8988T (cell line): Measurements from ENCODE around the gene YAE1.

Experiments
- DNase-seq: peaks from one replicate; pipeline ENCODE4 v3.0.0; 2011

YAE1 gene

DNA sequence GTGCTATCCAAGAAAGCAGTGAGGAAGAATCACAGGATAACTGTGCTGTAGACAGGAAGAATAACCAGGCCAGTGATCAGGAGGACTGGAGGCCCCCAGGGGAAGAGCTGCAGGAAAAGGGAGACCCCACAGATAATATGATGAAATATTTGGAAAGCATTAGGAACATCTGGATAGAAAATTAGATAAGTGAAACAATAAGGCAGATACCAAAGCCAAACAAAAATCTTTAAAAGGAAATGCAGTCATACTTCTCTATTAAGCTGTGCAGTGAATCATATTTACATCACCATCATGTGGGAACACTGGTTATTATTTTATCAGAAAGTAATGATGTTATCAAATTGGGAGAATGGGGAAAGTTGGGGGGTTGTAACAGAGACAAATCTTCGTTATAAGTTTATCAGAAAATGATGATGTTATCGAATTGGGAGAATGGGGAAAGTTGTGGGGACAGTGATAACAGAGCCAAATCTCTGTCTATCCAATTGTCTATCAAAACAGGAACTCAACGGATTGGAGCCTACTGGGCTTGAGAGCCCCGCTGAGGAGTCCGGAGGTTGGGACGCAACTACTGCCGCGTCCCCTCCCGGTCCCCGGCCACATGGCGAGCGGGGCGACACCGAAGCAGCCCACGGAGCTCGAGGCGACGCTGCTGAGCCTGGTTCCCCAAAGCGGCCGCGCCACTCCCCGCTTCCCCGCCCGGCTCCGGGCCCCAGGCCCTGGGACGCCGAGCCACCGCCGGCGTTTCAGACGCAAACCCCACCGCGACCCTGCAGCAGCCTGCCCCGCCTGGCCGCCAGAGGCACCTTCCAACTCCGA is 43.1 kb downstream of the YAE1 start:
- DNase-seq = no peak

DNA sequence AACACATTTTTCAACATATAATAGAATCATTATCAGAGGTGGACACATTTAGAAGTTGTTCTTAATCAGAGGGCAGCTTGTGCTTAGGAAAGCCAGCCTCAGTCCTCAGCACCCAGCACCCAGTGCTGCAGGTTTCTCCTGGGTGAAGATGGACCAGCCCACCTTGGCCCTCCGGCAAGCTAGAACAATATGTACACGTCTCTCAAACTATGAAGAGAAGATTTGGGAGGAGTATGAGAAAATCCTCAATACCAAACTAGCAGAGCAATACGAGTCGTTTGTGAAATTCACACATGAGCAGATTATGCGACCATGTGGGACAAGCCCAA is 43.7 kb downstream of the YAE1 start:
- DNase-seq = no peak

DNA sequence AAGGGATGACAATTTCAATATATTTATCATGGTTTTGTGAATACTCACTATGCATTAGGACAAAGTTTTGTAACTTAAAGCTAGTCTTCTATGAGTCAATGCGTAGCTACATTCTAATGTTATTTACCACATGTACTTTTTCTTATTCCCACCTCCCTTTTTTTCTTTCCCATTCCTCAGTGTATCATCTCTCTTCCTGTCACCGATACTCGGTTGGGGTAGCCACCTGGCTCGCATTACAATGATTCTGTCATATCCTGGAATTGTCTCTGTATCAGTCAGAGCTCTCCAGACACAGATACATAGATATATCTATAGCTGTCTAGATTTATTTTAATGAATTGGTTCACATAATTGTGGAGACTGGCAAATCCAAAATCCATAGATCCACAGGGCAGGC is 47.4 kb downstream of the YAE1 start:
- DNase-seq = no peak

DNA sequence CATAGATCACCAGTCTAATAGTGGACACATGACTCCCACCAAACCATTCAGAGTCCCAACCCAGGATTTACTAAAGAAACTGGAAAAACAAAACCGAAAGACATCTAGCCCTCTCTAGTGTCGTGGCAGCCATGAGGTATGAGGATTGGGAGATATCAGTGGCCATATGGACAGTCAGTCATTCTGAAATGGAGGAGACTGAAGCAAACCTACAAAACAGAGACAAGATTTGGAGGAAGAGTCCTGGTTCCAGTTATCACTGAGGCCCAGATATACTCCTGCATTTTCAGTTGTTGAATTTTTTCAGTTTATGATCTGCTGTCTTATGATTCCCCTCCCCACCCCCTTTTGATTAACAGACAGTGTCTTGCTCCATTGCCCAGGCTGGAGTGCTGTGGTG is 48.1 kb downstream of the YAE1 start:
- no peak for DNase-seq

DNA sequence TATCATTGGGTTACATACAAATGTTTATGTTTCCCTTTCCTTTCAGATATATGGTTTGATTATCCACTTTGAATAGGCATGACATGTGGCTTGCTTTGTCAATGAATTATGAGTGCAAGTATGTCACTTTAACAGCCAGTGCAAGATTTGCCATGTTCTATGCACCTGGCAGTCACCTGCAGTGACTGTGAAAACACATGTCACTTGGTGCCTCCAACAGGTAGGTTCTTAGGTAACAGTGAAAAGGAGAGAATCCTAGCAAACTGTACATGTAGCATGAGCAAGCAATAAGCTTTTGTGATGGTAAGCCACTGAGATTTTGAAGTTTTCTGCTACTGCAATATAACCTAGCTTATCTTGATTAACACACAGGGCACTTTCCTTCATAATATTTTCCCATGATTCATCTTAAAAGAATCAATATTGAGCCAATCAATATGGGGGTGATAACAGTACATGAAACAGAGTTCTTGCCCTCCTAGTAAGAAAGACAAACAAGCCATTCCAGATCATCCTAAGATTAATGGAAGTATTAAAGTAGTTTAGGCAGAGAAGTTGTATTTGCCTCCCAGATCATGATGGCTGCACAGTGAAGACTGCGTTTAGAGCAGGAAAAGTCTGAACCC is 49.3 kb downstream of the YAE1 start:
- DNase-seq = no peak

DNA sequence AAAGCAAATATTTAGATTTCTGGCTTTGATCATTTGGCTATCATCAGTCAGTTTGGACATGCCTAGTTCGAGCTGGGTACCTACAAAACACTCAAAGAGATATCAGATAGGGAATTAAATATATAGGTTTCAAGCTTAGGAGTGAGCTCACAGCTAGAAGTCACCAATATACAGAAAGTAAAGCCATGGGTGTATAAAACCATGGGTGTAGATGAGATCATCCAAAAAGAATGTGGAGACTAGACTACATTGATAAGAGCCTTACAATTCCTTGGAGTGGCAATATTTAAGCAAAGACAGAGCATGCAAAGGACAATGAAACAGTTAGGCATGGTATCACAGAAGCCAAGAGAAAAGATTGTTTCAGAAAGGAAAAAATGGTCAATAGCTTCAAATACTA is 49.9 kb downstream of the YAE1 start:
- no peak for DNase-seq

DNA sequence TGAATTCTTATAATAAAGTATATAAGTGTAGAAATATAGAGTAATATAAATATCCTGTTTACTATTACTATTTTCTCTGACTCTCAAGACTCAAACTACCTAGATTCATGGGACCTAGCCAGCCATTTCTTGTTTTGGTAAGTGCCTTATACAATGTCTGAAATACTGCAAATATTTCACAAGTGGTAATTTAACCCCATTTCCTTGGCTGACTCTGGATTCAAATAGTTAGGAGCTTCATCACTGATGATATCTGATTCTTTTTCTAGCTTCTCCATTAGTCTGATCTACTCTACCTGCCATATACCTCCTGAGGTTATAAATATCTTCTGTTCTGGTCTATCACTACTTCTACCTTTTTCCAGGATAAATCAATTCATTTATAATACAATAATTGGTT is 50.8 kb downstream of the YAE1 start:
- DNase-seq = no peak

DNA sequence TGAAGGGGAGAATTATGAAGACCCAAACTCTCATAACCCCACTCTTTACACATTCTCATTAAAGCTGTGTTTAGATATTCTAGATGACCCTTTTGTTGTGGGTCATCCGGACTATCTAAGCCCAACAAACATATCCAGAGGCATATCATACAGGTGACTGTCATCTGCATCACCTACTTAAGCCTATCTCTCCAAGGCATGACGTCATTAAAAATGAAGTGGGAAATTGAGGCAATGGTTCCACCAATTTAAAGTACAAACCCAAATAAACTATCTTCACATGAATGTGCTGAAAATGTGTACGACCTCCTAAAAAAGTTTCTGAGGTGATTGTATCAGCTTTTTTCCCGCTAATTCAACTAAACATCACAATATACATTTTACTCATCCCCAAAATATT is 52.7 kb downstream of the YAE1 start:
- DNase-seq = no peak

DNA sequence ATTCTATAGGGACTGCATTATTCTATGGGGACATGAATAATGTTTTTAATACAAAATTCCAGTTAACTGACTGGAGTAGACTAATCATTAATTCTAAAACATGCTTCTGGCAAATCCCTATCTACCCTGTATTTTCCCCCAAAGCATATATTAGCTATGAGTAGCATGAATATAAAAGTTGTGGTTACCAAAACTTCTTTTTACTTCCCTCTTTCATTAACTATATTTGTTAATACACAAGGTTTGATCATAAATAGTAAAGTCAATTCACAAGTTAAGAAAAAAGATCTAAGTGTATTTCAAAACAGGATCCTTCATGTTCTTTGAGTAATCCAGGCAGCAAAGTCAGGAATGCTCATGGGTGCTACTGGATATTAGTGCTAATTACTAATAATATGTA is 54.3 kb downstream of the YAE1 start:
- DNase-seq = no peak

DNA sequence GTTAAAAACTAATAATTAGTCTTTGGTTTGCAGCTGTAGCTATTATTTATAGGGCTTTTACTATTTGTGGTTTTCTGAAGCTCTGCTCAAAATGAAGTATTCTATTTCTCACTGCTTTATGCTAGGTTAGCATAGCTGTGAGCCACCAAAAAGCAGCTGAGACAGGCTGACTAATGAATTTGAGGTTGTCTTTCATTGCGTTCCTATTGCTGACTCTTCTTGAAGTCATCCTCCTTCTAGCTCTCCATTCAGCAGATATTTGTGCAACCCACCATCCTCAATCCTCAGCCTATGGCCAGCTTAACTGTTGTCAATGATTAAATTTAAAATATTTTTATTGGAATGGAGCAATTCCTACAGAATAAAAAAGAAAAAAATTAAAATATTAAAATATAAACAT is 55.1 kb downstream of the YAE1 start:
- DNase-seq = no peak

DNA sequence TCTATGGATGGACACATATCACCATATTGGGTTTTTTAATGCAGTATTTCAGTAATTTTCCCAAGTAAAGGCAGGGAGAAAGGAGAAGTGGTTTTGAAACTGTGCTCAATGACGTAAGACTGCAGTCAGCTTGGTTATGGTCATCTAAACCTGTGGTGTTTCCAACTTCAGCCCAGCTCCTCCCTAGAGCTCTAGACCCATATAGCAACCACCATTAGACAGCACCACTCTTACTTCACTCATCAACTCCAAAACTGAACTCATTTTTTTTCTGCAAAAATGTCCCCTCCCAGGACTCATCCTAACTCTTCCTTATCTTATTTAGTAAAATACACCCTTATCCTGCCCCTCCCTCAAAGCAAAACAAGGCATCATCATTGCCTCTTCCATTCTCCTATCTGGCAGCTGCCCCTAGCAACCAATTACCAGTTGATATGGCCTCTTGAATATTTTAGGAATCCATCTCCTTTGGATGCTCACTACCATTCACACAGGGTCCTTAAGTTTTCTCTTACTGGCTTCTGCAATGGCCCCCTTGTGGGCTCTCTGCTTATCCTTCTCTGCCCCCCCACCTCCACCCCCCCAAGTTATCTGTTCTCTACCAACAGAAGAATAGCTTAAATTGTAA is 55.7 kb downstream of the YAE1 start:
- DNase-seq = no peak
